Vagina (tissue), 2 donors: ENCODE results near the gene MORF4L1.

ENCODE experiments used
- POLR2A ChIP-seq, 2 donors: fragments of 450-650 bp; IDR thresholded peaks; one replicate each; pipeline ENCODE4 v1.6.1; 2017; ENCODE audit warnings: antibody characterized with exemption in 2 of 2, mild to moderate bottlenecking in 2 of 2, moderate library complexity in 2 of 2
- TF ChIP-seq, protein P1 (sequence below), 3 experiments: fragments of 450-650 bp in 2 of 3; fragments of 200-600 bp in 1 of 3; sonication (generic) in 1 of 3; IDR thresholded peaks; one replicate each; pipeline ENCODE4 v1.5.1; 2017 to 2019; ENCODE audit warnings: antibody characterized with exemption in 3 of 3, mild to moderate bottlenecking in 2 of 3, moderate library complexity in 2 of 3

- TF ChIP-seq, protein P1, sequence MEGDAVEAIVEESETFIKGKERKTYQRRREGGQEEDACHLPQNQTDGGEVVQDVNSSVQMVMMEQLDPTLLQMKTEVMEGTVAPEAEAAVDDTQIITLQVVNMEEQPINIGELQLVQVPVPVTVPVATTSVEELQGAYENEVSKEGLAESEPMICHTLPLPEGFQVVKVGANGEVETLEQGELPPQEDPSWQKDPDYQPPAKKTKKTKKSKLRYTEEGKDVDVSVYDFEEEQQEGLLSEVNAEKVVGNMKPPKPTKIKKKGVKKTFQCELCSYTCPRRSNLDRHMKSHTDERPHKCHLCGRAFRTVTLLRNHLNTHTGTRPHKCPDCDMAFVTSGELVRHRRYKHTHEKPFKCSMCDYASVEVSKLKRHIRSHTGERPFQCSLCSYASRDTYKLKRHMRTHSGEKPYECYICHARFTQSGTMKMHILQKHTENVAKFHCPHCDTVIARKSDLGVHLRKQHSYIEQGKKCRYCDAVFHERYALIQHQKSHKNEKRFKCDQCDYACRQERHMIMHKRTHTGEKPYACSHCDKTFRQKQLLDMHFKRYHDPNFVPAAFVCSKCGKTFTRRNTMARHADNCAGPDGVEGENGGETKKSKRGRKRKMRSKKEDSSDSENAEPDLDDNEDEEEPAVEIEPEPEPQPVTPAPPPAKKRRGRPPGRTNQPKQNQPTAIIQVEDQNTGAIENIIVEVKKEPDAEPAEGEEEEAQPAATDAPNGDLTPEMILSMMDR (IDR thresholded peaks at IDR 0.05): no peak
- TF ChIP-seq POLR2A (IDR thresholded peaks at IDR 0.05): no peak
Observed at GRCh38 chr15:78893538-78893937, 20.8 kb downstream of the MORF4L1 start.
